ENCODE results near the gene CEP95.

CEP95 gene

DNA sequence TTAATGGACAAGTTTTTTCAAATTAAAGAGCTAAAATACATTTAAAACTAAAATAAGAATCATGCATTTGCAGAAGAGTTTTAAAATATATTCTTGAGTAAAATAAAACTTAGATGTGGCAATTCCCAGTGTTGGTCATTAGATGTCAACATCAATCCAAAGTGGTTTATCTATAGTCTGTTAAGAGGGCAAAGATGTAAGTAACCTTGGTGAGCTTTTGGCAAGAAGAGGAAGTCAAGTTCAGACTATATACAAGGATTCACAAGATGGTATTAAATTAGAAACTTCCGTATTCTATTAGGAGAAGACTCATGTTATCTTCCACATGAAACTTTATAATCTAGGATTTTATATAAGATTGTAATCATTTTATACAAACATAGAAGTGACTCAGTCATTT lies 73.1 kb downstream of the CEP95 start:
- no peak for DNase-seq

DNA sequence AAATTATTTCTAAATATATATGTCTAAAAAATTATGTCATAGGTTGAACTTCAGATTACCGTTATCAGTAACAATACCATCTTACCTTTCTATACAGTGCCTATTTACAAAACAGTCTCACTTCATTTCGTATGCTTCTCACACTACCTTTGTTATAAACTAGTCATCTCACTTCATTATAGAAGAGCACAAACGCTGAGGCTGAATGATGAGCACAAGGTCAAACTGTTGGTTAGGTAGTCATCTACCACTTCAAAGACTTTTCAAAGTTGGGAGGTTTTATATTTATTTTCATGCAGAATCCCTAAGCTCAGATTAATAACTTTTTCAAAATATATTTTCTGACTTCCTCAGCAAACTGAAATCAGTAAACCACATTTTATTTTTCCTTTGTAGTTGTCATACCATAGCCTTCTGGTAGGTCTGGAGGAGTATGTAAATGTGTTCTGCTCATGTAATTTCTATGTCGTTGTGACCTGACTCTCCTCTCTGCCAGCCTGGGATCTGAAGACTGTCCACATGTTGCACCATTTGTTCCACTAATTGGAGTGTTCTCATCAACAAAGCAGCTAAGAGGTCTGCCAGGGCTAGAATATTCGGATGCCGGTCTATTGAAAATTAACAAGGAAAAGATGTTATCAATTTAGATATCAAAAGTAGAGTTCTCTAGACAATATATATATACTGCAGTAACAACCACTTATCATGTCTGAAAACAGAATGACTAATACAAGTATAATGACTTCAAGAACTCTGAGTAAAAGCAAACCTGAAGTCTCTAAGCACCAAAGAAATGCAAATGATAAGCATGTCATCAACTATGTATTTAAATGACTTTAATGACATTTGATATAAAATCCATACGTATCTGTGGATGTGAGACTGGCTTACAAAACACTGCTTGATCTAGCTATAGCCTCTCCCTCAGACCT lies 73.9 kb downstream of the CEP95 start:
- DNase-seq, result no peak

DNA sequence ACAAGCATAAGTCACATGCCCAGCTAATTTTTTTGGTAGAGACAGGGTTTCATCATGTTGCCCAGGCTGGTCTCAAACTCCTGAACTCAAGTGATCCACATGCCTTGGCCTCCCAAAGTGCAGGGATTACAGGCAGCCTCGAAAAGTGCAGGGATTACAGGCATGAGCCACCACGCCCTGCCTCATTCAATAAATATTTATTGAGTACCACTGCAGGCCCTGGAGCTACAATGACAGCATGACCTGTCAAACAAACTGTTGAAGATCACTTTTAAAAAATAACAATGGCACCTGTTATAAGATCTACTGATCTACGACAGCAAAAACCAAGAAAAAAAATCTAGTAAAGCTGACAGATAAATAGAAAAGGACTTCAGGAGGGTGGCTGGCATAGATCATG lies 76.3 kb downstream of the CEP95 start:
- DNase-seq, result no peak

DNA sequence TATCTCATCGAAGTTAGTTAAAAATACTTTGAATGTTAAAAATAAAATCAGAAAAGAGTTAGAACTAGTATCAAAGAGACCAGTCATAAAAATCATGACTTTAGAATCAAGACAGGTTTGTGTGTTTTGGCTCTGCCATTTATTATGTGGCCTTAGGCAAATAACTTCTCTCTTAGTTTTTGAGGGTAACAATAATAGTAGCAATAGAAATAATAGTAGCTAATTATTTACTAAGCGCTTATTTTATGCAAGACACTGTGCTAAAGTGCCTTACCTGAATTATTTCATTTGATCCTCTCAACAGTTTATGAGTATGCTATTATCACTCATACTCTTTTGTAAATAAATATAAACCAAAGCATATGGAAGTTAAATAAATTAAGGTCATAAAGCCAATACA lies 78.4 kb downstream of the CEP95 start:
- no peak for DNase-seq

Data from RPMI8226 (cell line).